OCI-LY7 (cell line): ENCODE data around the gene ELF2.

Experiments
- EZH2phosphoT487 ChIP-seq: fragments of 200-600 bp; sonication (generic); IDR thresholded peaks from 2 replicates; pipeline ENCODE4 v1.6.1; 2018; ENCODE audit warnings: low read depth, borderline replicate concordance, mild to moderate bottlenecking, mixed run types, antibody characterized with exemption, low read length, moderate library complexity, mixed read lengths
- TF ChIP-seq, protein P1 (sequence below): fragments of 200-600 bp; sonication (generic); conservative IDR thresholded peaks from 2 replicates; pipeline ENCODE4 v1.5.1; 2014; ENCODE audit warnings: mild to moderate bottlenecking, antibody characterized with exemption, low read length, moderate library complexity, mixed read lengths

DNA sequence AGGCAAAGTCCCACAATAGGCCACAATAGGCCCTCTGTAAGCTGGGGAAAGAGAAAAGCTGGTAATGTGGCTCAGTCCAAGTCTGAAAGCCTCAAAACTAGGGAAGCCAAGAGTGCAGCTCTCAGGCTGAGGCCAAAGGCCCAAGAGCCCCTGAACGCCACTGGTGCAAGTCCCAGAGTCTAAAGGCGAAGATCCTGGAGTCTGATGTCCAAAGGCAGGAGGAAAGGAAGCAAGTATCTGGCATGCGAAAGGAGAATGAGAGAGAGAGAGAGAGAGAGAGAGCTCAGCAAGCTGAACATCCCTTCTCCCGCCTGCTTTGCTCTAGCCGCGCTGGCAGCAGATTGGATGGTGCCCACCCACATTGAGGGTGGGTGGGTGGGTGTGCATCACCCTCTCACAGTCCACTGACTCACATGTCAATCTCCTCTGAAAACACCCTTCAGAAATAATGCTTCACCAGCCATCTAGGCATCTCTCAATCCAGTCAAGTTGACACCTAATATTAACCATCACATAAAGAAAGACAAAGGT lies 30.9 kb upstream of the ELF2 start:
- TF ChIP-seq, protein P1, sequence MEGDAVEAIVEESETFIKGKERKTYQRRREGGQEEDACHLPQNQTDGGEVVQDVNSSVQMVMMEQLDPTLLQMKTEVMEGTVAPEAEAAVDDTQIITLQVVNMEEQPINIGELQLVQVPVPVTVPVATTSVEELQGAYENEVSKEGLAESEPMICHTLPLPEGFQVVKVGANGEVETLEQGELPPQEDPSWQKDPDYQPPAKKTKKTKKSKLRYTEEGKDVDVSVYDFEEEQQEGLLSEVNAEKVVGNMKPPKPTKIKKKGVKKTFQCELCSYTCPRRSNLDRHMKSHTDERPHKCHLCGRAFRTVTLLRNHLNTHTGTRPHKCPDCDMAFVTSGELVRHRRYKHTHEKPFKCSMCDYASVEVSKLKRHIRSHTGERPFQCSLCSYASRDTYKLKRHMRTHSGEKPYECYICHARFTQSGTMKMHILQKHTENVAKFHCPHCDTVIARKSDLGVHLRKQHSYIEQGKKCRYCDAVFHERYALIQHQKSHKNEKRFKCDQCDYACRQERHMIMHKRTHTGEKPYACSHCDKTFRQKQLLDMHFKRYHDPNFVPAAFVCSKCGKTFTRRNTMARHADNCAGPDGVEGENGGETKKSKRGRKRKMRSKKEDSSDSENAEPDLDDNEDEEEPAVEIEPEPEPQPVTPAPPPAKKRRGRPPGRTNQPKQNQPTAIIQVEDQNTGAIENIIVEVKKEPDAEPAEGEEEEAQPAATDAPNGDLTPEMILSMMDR = no peak
- no peak for TF ChIP-seq EZH2phosphoT487
